Measurements from ENCODE around the gene FAM131A.
A peak's percentile ranks its signal among the peaks of the same experiment; 100 is the strongest.
"Not testable (repeated sequence)": the region's sequence is repeated elsewhere in the genome, so short reads cannot be mapped to it uniquely, and the experiment has no call there.

The FAM131A gene

DNA sequence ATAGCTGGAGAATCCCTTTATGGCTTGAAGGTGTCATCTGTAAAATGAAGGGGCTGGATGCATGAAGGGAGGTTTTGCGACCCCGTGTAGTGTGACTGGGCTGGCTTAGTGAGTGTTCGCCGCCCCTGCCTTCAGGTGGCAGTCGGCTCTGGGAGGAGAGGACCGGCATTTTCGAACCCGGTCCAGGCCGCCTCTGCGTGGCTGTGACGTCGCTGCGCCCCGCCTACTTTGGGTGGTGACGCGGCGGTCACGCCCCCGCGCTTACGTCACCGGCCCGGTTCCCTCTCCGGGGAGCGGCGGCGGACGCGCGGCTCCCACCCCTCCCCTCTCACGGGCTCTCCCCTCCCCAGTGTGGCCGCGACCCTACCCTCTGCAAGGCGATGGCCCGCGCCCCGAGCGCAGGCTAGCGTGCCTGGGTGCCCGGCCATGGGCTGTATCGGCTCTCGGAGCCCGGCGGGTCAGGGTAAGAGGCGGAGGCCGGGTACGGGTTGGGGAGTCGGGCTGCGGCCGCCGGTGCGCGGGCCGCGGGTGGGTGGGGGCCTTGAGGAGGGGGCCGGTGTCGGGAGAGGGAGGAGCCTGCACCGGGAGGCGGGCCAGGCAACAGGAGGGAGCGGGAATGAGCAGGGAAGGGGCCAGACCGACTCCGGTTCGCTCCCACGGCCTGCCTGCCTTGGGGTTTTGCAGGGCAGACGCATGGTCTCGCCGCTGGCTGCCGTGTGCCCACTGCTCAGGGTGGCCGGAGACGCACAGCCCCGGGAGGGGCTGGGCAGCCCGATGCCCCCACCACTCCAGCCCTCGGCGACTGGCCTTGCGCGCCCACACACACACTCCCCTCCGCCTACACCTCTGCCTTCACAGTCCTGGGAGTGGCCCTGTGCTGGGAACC, 1.5 kb upstream of the FAM131A start:
- no peaks in the 10 kb centered on the region for H3K27me3 ChIP-seq (ENCODE audit: insufficient read depth, insufficient read length)
- TF ChIP-seq YY1 (IDR thresholded peaks at IDR 0.05; ENCODE audit: insufficient read depth, insufficient read length) = no peak
- no peak for TF ChIP-seq ZNF274 (IDR thresholded peaks at IDR 0.05; ENCODE audit: low read depth, low read length)
- TF ChIP-seq SUZ12 (IDR thresholded peaks at IDR 0.05; ENCODE audit: extremely low read depth, insufficient read depth, insufficient read length) = no peak

DNA sequence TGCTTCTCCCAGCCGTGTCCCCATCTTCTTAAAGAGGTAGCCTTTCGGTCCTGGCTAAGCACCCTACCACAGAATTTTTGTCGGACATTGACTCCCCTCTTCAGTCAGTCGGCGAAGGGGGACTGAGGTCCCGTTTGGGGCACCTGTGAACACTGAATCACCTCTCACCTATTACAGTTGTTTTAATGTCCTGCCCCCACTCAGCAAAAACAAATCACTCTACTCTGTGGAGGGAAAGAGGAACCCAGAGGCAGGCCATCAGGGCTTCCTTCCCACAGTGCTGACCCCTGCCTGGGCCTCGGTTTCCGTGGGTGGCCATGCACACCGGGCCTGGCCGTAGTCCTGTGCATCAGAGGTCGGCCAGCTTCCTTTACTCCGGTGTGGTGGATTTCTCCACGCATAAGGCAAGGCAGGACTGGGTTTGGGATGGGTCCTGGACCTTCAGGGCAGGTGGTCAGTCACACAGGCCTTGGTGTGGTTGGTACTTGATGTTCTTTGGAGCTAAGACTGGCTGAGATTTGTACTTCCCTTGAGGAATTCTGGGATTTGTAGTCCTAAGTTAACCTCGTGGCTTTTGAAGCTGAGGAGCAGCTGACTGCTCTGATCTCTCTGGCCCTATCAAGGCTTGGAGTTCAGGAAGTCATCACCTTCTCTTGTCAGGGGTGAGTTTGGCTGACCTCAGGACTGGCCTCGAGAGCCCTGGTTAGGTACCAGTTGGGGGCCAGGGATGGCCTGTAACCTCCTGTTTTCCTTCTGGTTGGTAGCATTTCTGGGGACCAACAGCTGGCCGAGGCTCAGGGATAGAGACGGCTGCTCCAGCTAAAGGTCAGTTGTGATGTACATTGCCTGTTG, 627 bp upstream of the FAM131A start:
- H3K9me3 ChIP-seq (ENCODE audit: insufficient read depth, low read length) = no peaks in the 10 kb centered on the region
- peak; percentile 25 for DNase-seq (ENCODE audit: low read depth, low spot score)
- peaks cover 14% of the 10 kb centered on the region for H3K4me1 ChIP-seq (ENCODE audit: insufficient read depth, insufficient read length)
- TF ChIP-seq YY1 (IDR thresholded peaks at IDR 0.05; ENCODE audit: insufficient read depth, insufficient read length) = no peak
- TF ChIP-seq ZNF274 (IDR thresholded peaks at IDR 0.05; ENCODE audit: low read depth, low read length) = no peak
- TF ChIP-seq SUZ12 (IDR thresholded peaks at IDR 0.05; ENCODE audit: extremely low read depth, insufficient read depth, insufficient read length) = no peak
- H3K4me3 ChIP-seq (ENCODE audit: insufficient read length, low read depth) = peak overlapping the region; percentile 90
- H3K9ac ChIP-seq (ENCODE audit: insufficient read length, low read depth) = peak overlapping the region; percentile 96
- H3K36me3 ChIP-seq (ENCODE audit: insufficient read depth, insufficient read length, low read length) = peaks cover 68% of the 10 kb centered on the region
- H3K27me3 ChIP-seq (ENCODE audit: insufficient read depth, insufficient read length) = no peaks in the 10 kb centered on the region

More for the DNA sequence above, 1.5 kb upstream of the FAM131A start:
- peak overlapping the region; percentile 90 for H3K4me3 ChIP-seq (ENCODE audit: insufficient read length, low read depth)
- DNase-seq (ENCODE audit: low read depth, low spot score) = peak; percentile 85
- H3K9me3 ChIP-seq (ENCODE audit: insufficient read depth, low read length) = no peaks in the 10 kb centered on the region
- H3K4me1 ChIP-seq (ENCODE audit: insufficient read depth, insufficient read length) = peaks cover 16% of the 10 kb centered on the region
- peaks cover 69% of the 10 kb centered on the region for H3K36me3 ChIP-seq (ENCODE audit: insufficient read depth, insufficient read length, low read length)
- peak overlapping the region; percentile 96 for H3K9ac ChIP-seq (ENCODE audit: insufficient read length, low read depth)

DNA sequence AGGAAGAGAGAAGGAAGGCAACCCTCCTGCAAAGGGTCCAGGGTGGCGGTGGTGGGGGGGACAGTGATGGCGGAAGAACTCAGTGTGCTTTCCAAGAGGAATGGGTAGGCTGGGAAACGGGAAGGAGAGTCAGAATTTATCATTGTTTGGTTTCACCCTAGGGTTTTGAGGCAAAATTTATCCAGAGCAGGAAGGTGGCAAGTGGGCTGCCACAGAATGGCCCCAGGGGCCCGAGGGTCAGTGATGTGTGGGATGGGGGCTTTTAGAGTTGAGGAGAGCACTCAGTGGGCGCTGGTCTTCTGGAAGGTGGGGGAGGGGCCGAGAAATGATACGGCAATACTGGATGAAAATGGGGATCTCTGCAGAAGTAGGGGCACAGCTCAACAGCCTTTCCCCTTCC, 581 bp downstream of the FAM131A start:
- Histone ChIP-seq H3K9me3 (ENCODE audit: insufficient read depth, low read length) (no peaks in the 10 kb centered on the region), H3K4me3 (ENCODE audit: insufficient read length, low read depth) (no peak overlapping the region), H3K27me3 (ENCODE audit: insufficient read depth, insufficient read length) (no peaks in the 10 kb centered on the region), H3K36me3 (ENCODE audit: insufficient read depth, insufficient read length, low read length) (peaks cover 67% of the 10 kb centered on the region), H3K4me1 (ENCODE audit: insufficient read depth, insufficient read length) (peaks cover 16% of the 10 kb centered on the region), H3K9ac (ENCODE audit: insufficient read length, low read depth) (peak overlapping the region; percentile 12)
- no peak for TF ChIP-seq YY1 (IDR thresholded peaks at IDR 0.05; ENCODE audit: insufficient read depth, insufficient read length)
- no peak for TF ChIP-seq ZNF274 (IDR thresholded peaks at IDR 0.05; ENCODE audit: low read depth, low read length)
- no peak for TF ChIP-seq SUZ12 (IDR thresholded peaks at IDR 0.05; ENCODE audit: extremely low read depth, insufficient read depth, insufficient read length)
- DNase-seq (ENCODE audit: low read depth, low spot score) = no peak

DNA sequence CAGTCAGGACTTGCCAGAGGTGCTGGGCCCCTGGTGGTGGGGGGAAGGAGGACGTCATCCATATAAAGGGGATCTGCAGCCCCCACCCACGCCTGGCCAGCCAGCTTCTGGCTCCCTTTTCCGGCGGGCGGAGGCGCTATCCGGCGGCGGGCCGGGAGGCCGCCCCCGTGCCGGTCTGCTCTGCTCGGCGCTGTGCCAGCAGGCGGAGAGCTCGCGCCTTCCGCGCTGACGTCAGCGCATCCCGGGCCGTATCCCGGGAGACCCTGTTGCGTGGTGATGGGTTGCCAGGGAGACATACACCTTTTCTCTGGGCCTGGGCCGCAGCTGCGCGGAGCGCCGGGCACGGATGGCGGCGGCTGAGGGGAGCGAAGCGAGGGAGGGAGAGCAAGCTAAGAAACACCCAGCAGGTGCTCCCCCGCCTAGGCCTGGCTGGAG, 1.1 kb downstream of the FAM131A start:
- Histone ChIP-seq H3K36me3 (ENCODE audit: insufficient read depth, insufficient read length, low read length) (peaks cover 67% of the 10 kb centered on the region), H3K4me3 (ENCODE audit: insufficient read length, low read depth) (no peak overlapping the region), H3K4me1 (ENCODE audit: insufficient read depth, insufficient read length) (peaks cover 19% of the 10 kb centered on the region), H3K9me3 (ENCODE audit: insufficient read depth, low read length) (no peaks in the 10 kb centered on the region), H3K9ac (ENCODE audit: insufficient read length, low read depth) (peak overlapping the region; percentile 18), H3K27me3 (ENCODE audit: insufficient read depth, insufficient read length) (no peaks in the 10 kb centered on the region)
- no peak for DNase-seq (ENCODE audit: low read depth, low spot score)
- TF ChIP-seq YY1 (IDR thresholded peaks at IDR 0.05; ENCODE audit: insufficient read depth, insufficient read length) = no peak
- no peak for TF ChIP-seq ZNF274 (IDR thresholded peaks at IDR 0.05; ENCODE audit: low read depth, low read length)
- TF ChIP-seq SUZ12 (IDR thresholded peaks at IDR 0.05; ENCODE audit: extremely low read depth, insufficient read depth, insufficient read length) = no peak

DNA sequence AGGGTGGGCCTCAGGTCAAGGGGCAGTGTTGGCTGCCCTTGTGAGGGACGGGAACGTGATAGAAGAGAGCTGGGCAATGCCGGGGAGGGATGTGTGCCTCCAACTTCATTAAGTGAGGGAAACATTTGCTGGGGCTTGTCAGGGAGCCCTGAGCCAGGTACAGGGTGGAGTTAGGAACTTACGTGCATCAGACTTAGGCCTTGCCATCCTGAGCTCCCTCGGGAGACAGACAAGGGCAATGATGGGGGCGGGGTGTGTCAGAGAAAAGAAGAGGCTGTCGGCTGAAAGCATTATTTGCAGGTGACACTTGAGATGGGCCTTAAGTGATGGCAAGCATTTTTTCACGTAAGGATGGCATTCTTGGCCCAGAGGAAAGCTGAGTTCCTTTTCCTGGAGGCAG, 1.6 kb downstream of the FAM131A start:
- Histone ChIP-seq H3K36me3 (ENCODE audit: insufficient read depth, insufficient read length, low read length) (peaks cover 65% of the 10 kb centered on the region), H3K4me1 (ENCODE audit: insufficient read depth, insufficient read length) (peaks cover 19% of the 10 kb centered on the region), H3K27me3 (ENCODE audit: insufficient read depth, insufficient read length) (no peaks in the 10 kb centered on the region), H3K4me3 (ENCODE audit: insufficient read length, low read depth) (no peak overlapping the region), H3K9ac (ENCODE audit: insufficient read length, low read depth) (peak overlapping the region; percentile 18), H3K9me3 (ENCODE audit: insufficient read depth, low read length) (no peaks in the 10 kb centered on the region)
- no peak for DNase-seq (ENCODE audit: low read depth, low spot score)
- TF ChIP-seq SUZ12 (IDR thresholded peaks at IDR 0.05; ENCODE audit: extremely low read depth, insufficient read depth, insufficient read length) (no peak), YY1 (IDR thresholded peaks at IDR 0.05; ENCODE audit: insufficient read depth, insufficient read length) (no peak), ZNF274 (IDR thresholded peaks at IDR 0.05; ENCODE audit: low read depth, low read length) (no peak)

DNA sequence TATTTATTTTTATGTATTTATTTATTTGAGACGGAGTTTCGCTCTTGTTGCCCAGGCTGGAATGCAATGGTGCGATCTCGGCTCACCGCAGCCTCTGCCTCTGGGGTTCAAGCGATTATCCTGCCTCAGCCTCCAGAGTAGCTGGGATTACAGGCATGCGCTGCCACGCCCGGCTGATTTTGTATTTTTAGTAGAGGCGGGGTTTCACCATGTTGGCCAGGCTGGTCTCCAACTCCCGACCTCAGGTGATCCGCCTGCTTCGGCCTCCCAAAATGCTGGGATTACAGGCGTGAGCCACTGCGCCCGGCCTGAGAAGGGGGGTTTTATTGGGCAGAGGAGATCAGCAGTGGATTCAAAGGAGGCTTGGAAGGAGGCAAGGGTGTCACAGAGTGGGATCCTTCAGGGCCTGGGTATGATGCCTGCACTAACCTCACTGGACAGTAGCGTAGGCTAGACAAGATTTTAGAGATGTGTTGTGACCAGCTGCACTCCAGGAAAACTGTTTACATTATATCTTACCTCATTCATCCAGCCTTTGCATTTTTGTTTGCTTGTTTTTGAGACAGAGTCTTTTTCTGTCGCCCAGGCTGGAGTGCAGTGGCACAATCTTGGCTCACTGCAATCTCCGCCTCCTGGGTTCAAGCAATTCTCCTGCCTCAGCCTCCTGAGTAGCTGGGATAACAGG, 2.2 kb downstream of the FAM131A start:
- H3K27me3 ChIP-seq (ENCODE audit: insufficient read depth, insufficient read length); H3K4me3 ChIP-seq (ENCODE audit: insufficient read length, low read depth); DNase-seq (ENCODE audit: low read depth, low spot score); H3K9ac ChIP-seq (ENCODE audit: insufficient read length, low read depth); H3K9me3 ChIP-seq (ENCODE audit: insufficient read depth, low read length): not testable (repeated sequence)
- Histone ChIP-seq H3K4me1 (ENCODE audit: insufficient read depth, insufficient read length) (peaks cover 21% of the 10 kb centered on the region), H3K36me3 (ENCODE audit: insufficient read depth, insufficient read length, low read length) (peaks cover 64% of the 10 kb centered on the region)

Measured in NT2/D1 (cell line).